ENCODE measurements around the gene MAP3K4.

The MAP3K4 gene

DNA sequence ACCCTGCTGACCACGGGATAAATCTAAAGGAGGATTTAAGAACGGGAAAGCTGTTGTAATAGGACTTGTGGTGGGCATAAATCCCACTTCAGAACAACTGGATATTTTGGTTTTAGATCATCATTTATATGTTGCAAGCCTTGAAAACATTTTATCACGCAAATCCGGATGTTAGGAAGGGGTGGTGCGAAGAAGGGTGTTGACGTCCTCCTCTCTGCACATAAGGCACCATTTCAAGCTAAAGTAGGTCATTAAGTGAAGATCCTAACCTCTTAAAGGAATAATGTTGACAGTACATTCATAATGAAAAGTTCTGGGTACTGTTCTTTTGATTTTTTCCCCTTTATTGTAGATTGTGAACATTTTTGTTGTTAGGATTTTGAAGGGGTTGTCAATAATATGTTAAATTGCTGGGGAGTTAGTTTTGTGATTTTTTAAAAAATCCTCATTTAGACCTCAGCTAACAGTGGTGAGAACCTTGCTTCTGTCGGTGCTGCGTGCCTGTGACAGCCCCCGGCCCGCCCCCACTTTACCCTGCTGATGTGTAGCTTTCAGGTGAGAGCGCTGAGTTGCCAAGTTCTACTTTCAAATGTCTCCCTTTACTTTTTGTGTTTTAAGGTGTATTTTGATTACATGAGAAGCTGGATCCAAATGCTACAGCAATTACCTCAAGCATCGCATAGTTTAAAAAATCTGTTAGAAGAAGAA, 88.8 kb downstream of the MAP3K4 start:
- no peaks in the 10 kb centered on the region for H3K9me2 ChIP-seq (replicated peaks; ENCODE audit: low read depth, low read length)
- no peaks in the 10 kb centered on the region for H3K9me3 ChIP-seq (ENCODE audit: insufficient read depth, low read depth, low read length)
- H3F3A ChIP-seq (ENCODE audit: low read depth) = no peaks in the 10 kb centered on the region
- no peaks in the 10 kb centered on the region for H4K20me1 ChIP-seq (ENCODE audit: insufficient read depth, low read length, poor library complexity, severe bottlenecking)
- H3K79me2 ChIP-seq (ENCODE audit: insufficient read depth, low read length) = no peaks in the 10 kb centered on the region
- H3K9ac ChIP-seq (ENCODE audit: low read depth, low read length, poor library complexity, severe bottlenecking) = no peak overlapping the region
- no peak overlapping the region for H3K4me2 ChIP-seq (ENCODE audit: low read depth, low read length, poor library complexity, severe bottlenecking)
- no peak overlapping the region for H3K4me3 ChIP-seq (ENCODE audit: low read length, poor library complexity, severe bottlenecking)
- H3K4me1 ChIP-seq (ENCODE audit: insufficient read depth, low read length, poor library complexity, severe bottlenecking) = no peaks in the 10 kb centered on the region
- no peak overlapping the region for H2AFZ ChIP-seq (ENCODE audit: low read length)
- no peaks in the 10 kb centered on the region for H3K27me3 ChIP-seq (ENCODE audit: insufficient read depth, low read length, poor library complexity, severe bottlenecking)
- no peak for TF ChIP-seq EZH2phosphoT487 (IDR thresholded peaks at IDR 0.05; ENCODE audit: borderline replicate concordance)
- TF ChIP-seq, protein P1, sequence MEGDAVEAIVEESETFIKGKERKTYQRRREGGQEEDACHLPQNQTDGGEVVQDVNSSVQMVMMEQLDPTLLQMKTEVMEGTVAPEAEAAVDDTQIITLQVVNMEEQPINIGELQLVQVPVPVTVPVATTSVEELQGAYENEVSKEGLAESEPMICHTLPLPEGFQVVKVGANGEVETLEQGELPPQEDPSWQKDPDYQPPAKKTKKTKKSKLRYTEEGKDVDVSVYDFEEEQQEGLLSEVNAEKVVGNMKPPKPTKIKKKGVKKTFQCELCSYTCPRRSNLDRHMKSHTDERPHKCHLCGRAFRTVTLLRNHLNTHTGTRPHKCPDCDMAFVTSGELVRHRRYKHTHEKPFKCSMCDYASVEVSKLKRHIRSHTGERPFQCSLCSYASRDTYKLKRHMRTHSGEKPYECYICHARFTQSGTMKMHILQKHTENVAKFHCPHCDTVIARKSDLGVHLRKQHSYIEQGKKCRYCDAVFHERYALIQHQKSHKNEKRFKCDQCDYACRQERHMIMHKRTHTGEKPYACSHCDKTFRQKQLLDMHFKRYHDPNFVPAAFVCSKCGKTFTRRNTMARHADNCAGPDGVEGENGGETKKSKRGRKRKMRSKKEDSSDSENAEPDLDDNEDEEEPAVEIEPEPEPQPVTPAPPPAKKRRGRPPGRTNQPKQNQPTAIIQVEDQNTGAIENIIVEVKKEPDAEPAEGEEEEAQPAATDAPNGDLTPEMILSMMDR (conservative IDR thresholded peaks at IDR 0.05; ENCODE audit: low read length) = no peak
- peaks cover 94% of the 10 kb centered on the region for H3K36me3 ChIP-seq (ENCODE audit: insufficient read depth, low read length)

DNA sequence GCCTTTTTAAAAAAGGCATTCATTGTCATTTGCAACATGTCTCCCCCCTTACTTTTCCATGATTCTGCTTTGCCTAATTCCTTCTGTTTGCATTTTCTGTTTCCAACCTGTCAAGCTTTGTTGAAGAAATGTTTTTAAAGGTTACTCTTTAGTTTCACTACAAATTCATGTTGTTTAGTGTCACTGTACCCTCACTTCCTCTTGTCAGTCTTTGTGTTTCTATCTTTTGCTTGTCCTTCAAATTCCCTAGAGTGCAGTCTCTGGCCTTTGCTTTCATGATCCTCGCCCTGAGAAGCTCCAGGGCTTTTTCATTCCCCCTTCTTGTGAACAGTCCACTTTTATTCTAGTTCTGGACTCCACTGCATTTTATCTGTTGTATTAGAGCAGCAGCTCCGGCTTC, 90.6 kb downstream of the MAP3K4 start:
- no peaks in the 10 kb centered on the region for H3K27me3 ChIP-seq (ENCODE audit: insufficient read depth, low read length, poor library complexity, severe bottlenecking)
- H3K9ac ChIP-seq (ENCODE audit: low read depth, low read length, poor library complexity, severe bottlenecking) = no peak overlapping the region
- TF ChIP-seq, protein P1 (conservative IDR thresholded peaks at IDR 0.05; ENCODE audit: low read length) = no peak
- TF ChIP-seq EZH2phosphoT487 (IDR thresholded peaks at IDR 0.05; ENCODE audit: borderline replicate concordance) = no peak

DNA sequence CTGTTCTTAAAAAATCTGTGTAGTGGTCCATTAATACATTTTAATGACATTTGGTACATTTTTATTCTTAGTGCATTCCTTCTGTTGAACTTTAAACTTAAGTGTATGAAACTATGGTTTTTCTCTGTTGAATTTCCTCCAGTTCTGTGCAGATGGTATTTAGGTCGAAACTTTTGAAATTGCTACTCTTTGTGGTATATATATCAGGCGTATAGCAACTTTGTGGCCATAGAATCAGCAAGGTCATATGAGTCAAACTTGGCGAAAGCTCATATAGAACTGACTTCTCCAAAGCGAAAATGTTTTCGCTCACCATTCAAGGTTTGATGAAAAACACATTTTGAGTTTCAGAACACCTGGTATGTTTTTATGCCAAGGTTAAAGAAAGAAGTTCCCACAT, 93.7 kb downstream of the MAP3K4 start:
- Histone ChIP-seq H3K27me3 (ENCODE audit: insufficient read depth, low read length, poor library complexity, severe bottlenecking) (no peaks in the 10 kb centered on the region), H3K9me2 (replicated peaks; ENCODE audit: low read depth, low read length) (no peaks in the 10 kb centered on the region), H3K4me3 (ENCODE audit: low read length, poor library complexity, severe bottlenecking) (no peak overlapping the region), H2AFZ (ENCODE audit: low read length) (no peak overlapping the region), H3K9me3 (ENCODE audit: insufficient read depth, low read depth, low read length) (no peaks in the 10 kb centered on the region), H3K79me2 (ENCODE audit: insufficient read depth, low read length) (no peaks in the 10 kb centered on the region), H4K20me1 (ENCODE audit: insufficient read depth, low read length, poor library complexity, severe bottlenecking) (no peaks in the 10 kb centered on the region), H3K9ac (ENCODE audit: low read depth, low read length, poor library complexity, severe bottlenecking) (no peak overlapping the region), H3K4me2 (ENCODE audit: low read depth, low read length, poor library complexity, severe bottlenecking) (no peak overlapping the region), H3F3A (ENCODE audit: low read depth) (no peaks in the 10 kb centered on the region), H3K4me1 (ENCODE audit: insufficient read depth, low read length, poor library complexity, severe bottlenecking) (no peaks in the 10 kb centered on the region), H3K36me3 (ENCODE audit: insufficient read depth, low read length) (peaks cover 99% of the 10 kb centered on the region)
- no peak for TF ChIP-seq EZH2phosphoT487 (IDR thresholded peaks at IDR 0.05; ENCODE audit: borderline replicate concordance)
- TF ChIP-seq, protein P1 (conservative IDR thresholded peaks at IDR 0.05; ENCODE audit: low read length) = no peak

More for the DNA sequence above, 90.6 kb downstream of the MAP3K4 start:
- no peaks in the 10 kb centered on the region for H3K79me2 ChIP-seq (ENCODE audit: insufficient read depth, low read length)
- no peaks in the 10 kb centered on the region for H3K9me3 ChIP-seq (ENCODE audit: insufficient read depth, low read depth, low read length)
- H3K4me1 ChIP-seq (ENCODE audit: insufficient read depth, low read length, poor library complexity, severe bottlenecking) = no peaks in the 10 kb centered on the region
- no peak overlapping the region for H2AFZ ChIP-seq (ENCODE audit: low read length)
- H3K4me2 ChIP-seq (ENCODE audit: low read depth, low read length, poor library complexity, severe bottlenecking) = no peak overlapping the region
- peaks cover 93% of the 10 kb centered on the region for H3K36me3 ChIP-seq (ENCODE audit: insufficient read depth, low read length)
- no peaks in the 10 kb centered on the region for H3F3A ChIP-seq (ENCODE audit: low read depth)
- H3K4me3 ChIP-seq (ENCODE audit: low read length, poor library complexity, severe bottlenecking) = no peak overlapping the region
- no peaks in the 10 kb centered on the region for H3K9me2 ChIP-seq (replicated peaks; ENCODE audit: low read depth, low read length)
- H4K20me1 ChIP-seq (ENCODE audit: insufficient read depth, low read length, poor library complexity, severe bottlenecking) = no peaks in the 10 kb centered on the region
